Body of pancreas (tissue), 4 donors: Measurements from ENCODE around the gene MUC20.
"Not testable (repeated sequence)": the region's sequence is repeated elsewhere in the genome, so short reads cannot be mapped to it uniquely, and the experiment has no call there.

Source experiments
- CTCF ChIP-seq, 7 experiments: fragments of 450-650 bp in 4 of 7; fragments of 200-600 bp in 3 of 7; sonication (generic) in 3 of 7; IDR thresholded peaks; one replicate each; pipeline ENCODE4 v1.5.1; 2016 to 2019; ENCODE audit warnings: antibody characterized with exemption in 7 of 7
- POLR2A ChIP-seq, 3 donors: fragments of 450-650 bp; IDR thresholded peaks; one replicate each; pipeline ENCODE4 v1.6.1; 2016; ENCODE audit warnings: antibody characterized with exemption in 3 of 3, mild to moderate bottlenecking in 2 of 3

- not testable (repeated sequence) for TF ChIP-seq CTCF, POLR2A (IDR thresholded peaks at IDR 0.05)
Measured at GRCh38 chr3:195687209-195687760, 33.5 kb upstream of the MUC20 start.
